Cardiac fibroblast (primary cell): ENCODE data around the gene TRAP1.

Source experiments
- DNase-seq, 2 donors: peaks; one replicate each; pipeline versions ENCODE4 v3.0.0 to v3.0.0-alpha.2; 2010; ENCODE audit warnings: low read depth in 2 of 2
- H3K4me3 ChIP-seq, 2 donors: replicated peaks in 1 of 2; 1 replicate in 1 of 2; 2 replicates in 1 of 2; pipeline ENCODE4 v1.5.1; 2011; ENCODE audit warnings: low read depth in 2 of 2, low read length in 2 of 2, mild to moderate bottlenecking in 2 of 2, moderate library complexity in 1 of 2
- TF ChIP-seq, protein P1 (sequence below): IDR thresholded peaks from one replicate; pipeline ENCODE4 v1.5.1; 2011; ENCODE audit warnings: low read depth, mild to moderate bottlenecking, low read length, inconsistent platforms

TRAP1 gene

DNA sequence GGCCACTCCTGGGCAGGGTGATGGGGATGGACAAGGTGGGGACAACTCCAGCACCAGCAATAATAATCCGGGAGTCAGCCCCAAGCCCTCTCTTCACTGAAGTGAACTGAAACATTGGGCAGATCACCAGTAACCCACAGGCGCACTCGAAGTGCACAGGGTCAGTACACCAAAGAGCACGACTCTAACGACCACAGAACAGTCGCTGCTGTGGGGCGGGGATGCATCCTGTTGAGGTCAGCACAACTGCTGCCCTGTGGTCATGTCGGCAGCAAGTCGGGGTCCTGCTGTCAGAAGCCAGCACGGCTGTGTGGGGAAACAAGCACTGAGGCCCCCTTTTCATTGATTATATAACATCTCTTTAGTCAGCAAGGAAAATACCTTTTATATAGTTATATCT lies 48.2 kb downstream of the TRAP1 start:
- H3K4me3 ChIP-seq, result no peak overlapping the region
- TF ChIP-seq, protein P1, sequence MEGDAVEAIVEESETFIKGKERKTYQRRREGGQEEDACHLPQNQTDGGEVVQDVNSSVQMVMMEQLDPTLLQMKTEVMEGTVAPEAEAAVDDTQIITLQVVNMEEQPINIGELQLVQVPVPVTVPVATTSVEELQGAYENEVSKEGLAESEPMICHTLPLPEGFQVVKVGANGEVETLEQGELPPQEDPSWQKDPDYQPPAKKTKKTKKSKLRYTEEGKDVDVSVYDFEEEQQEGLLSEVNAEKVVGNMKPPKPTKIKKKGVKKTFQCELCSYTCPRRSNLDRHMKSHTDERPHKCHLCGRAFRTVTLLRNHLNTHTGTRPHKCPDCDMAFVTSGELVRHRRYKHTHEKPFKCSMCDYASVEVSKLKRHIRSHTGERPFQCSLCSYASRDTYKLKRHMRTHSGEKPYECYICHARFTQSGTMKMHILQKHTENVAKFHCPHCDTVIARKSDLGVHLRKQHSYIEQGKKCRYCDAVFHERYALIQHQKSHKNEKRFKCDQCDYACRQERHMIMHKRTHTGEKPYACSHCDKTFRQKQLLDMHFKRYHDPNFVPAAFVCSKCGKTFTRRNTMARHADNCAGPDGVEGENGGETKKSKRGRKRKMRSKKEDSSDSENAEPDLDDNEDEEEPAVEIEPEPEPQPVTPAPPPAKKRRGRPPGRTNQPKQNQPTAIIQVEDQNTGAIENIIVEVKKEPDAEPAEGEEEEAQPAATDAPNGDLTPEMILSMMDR, result no peak

GRCh38 chr16:3668626-3669025 lies 48.7 kb downstream of the TRAP1 start:
- TF ChIP-seq, protein P1, result no peak
- no peak overlapping the region for H3K4me3 ChIP-seq
- DNase-seq, result no peak

More for the DNA sequence above, 48.2 kb downstream of the TRAP1 start:
- no peak for DNase-seq

- TF ChIP-seq, protein P1, result no peak
- no peak for DNase-seq
- no peak overlapping the region for H3K4me3 ChIP-seq
These were observed 51.8 kb downstream of the TRAP1 start for GRCh38 chr16:3665508-3665907.

DNA sequence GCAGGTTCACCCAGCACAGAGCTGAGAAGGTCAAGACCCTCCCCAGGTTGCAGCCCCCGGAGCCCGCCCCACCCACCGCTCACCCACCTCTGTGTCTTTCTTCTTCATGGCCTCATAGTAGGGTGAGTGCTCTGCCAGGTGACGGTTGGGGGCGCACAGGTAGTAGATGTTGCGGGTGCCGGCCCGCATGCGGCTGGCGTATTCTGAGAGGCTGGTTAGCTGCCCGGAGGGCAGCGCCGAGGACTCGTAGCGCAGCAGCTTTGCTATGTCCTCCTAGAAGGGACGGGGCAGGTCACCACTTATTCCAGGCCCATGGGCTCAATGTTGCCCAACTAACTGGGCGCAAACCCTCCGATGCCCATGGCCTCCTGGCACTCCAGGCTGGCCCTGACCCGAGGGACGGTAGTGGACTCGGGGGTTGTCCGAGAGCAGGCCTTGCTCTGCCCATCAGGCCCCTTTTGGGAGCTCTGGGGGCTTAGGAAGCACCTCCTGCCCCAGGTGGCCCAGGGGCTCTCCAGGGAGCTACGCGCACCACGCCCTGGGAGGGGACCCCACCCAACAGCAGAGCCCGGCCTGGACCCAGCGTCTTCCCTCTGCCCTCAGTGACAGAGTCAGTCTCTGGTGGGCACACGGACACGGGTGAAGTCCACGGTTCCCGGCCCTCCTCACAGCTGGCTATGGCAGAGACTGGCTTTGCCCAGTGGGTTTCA lies 53.0 kb downstream of the TRAP1 start:
- TF ChIP-seq, protein P1, result no peak
- no peak for DNase-seq
- no peak overlapping the region for H3K4me3 ChIP-seq

DNA sequence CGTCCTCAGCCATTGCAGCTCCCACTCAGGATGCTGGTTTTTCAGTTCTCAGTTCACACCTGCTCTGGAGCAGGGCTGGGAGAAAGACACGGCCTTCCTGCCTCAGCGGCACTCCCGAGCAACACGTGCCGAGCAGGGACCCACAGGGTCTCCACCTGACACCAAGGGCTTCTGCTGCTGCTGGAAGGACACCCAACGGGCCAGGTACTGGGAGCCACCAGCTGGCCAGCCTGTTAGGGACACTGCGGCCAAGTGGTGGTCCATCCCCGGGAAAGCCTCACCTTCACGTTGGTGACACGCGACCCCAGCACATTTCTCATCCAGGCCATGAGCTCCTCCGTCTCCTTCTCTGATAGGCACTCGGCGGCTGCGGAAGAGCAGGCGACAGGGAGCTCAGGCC lies 54.7 kb downstream of the TRAP1 start:
- TF ChIP-seq, protein P1, result no peak

DNA sequence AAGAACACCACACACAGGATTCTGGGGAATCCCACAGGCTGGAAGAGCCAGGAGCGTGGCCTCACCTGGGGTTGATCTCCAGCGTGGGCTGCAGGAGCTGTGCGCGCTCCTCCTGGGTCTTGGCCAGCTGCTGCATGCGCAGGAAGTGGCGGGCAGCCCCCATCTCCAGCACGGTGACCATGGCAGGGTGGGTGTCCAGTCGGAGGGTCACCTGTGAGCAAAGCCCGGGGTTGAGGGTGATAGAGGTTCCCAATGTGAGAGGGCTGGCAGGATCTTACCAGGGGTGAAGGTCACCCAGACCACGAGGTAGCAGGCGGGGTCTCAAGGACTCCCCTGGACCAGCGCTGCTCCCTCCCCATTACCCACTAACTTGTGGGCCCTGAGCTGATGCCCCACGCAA lies 55.4 kb downstream of the TRAP1 start:
- no peak for DNase-seq
- H3K4me3 ChIP-seq, result no peak overlapping the region
- TF ChIP-seq, protein P1, result no peak

More for the DNA sequence above, 54.7 kb downstream of the TRAP1 start:
- H3K4me3 ChIP-seq, result no peak overlapping the region
- no peak for DNase-seq

DNA sequence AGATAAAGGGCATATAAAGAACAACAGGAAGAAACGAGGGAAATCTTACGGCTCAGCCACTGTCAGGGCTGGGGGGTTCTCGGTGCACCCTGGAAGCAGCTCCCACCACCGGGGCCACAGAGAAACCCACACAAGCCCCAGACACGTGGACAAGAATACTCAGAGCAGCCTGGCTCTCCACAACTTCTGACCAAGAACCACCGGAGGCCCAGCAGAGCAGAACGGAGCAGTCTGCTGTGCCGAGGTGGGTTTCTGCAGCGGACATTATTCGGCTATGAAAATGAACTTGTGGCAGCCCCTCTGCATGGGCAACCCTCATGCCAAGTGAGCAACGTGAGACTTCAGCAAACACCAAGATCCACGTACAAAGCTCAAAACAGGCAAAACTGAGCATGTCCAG lies 56.0 kb downstream of the TRAP1 start:
- TF ChIP-seq, protein P1, result no peak
- DNase-seq, result no peak
- H3K4me3 ChIP-seq, result no peak overlapping the region
